Stimulated activated CD4-positive, alpha-beta T cell treated with anti-CD3 and anti-CD28 coated beads, Interleukin-12 subunit alpha, Interleukin-12 subunit beta, amount 100 ng/mL, for 24 hours (primary cell): ENCODE results near the gene ZPBP2.
A peak's percentile ranks its signal among the peaks of the same experiment; 100 is the strongest.
"Not testable (repeated sequence)": the region's sequence is repeated elsewhere in the genome, so short reads cannot be mapped to it uniquely, and the experiment has no call there.

Source experiments
- DNase-seq, 2 experiments: peaks; one replicate each; pipeline ENCODE4 v3.0.0-alpha.2; 2020; ENCODE audit warnings: low read depth in 2 of 2

The ZPBP2 gene

DNA sequence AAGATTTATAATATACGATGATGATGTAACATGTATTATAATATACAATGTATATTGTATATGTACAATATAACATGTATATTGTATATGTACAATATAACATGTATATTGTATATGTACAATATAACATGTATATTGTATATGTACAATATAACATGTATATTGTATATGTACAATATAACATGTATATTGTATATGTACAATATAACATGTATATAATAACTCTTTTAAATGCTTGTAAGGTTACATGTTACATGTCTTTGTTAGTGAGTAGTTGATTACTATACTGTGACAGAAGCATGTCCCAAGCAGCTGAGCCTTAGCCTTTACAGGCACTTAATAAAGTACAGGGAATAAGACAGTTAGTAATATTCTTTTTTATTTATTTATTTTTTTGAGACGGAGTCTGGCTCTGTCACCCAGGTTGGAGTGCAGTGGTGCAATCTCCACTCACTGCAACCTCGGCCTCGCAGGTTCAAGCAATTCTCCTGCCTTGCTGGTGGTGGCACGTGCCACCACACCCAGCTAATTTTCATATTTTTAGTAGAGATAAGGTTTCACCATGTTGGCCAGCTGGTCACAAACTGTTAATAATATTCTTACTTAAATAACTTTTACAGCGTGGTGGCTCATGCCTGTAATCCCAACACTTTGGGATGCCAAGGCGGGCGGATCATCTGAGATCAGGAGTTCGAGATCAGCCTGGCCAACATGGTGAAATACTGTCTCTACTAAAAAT lies 11.9 kb upstream of the ZPBP2 start:
- DNase-seq, result not testable (repeated sequence)

- DNase-seq, result no peak
Observed at GRCh38 chr17:39861235-39861634, 6.8 kb upstream of the ZPBP2 start.

DNA sequence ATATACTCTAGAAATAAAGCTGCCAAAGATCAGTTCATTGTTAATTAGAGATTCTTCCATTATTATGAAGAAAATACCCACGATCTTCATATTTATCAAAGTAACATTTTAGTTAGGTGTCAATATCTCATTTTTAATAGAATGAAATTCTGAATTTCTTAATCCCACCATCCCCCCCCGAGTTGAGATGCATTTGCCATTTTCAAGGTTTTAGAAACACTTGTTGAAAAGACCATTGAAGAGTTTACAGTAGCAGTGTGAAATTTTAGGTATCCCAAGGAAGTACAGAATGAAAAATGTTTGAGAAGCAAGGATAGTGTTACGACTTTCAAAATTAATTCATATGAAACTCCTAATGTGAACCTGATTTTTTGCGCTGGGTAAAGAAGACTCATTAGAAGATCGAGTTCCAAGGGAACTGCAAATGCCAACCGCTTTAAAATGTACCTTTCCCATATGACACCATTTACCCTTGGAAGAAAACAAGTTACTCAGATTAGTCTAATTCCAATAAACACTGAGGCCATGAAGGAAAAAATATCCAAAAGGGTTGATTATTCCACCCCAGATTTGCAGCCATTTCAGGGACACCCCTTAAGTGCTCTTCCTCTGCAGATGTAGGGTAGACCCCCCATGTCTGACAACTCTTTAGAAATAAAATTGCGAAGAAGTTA lies 4.6 kb upstream of the ZPBP2 start:
- DNase-seq, result no peak

DNA sequence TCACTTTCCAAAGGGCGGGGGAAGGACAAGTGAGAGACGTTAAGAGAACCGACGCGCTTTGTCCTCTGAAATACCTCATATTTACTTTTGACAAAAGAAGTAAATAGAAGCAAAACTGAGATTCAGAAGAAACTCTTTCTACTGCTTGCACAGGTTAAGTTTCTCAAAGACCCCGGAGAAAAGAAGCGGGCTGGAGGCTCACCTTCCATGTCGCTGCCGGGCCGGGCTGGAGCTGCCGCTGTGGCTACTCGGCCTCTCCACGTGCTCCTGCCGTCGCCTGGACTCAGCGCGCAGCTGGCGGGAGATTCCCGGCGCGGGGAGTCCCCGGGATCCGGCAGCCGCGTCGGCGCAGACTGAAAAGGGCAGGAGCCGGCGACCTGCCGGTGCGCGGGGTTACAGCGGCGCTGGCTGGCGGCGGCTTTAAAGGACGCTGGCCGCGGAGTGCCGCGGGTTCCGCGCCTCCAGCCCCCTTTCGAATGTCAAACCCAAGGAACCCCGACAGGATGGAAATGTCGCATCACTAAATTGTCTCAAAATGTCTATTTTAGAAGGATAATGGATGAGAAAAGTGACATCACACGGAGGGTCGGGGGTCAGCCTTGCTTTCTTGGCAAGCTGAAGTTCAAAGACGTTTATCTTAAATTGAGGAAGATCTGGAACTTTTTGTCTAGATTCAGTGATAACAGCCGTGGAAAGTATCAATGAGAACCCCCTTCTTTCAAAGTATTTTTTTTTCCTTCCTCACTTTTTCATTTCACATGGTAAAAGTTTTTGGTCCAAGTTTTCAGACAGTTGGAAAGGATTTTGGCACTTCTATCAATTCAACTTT lies 3.9 kb upstream of the ZPBP2 start, which contains the start of gene IKZF3:
TSS of gene IKZF3 (minus strand) at position 395 of the 829 bp plus-strand sequence. CDS start at position 209, 186 bp downstream.
- peak; percentile 76 to 78 for DNase-seq

DNA sequence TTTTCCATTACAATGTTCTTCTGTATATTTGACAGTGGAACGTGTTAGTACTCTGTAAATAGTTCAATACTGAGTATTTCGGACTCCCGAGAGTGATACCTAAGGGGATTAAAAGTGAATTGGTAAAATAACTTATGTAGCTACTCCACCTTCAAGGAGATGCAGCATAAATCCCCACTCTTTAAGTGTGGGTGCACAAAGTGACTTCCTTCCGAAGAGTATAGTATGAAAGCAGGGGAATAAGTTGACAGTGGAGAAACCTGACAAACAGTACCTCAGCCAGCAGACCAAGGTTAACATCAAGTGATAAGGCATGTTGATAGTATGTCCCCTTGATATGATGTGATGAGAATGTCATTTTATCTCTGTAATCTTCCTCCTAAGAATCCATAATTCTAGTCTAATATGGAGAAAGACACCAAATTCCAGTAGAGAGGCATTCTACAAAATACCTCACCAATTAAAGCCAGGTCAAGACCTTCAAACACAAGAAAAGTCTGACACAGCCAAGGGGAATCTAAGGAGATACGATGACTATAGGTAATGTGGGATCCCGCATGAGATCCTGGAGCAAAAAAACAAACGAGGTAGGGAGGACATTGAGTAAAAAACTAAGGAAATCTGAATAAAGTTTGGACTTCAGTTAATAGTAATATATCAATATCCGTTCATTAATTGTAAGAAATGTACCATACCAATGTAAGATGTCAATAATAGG lies 1.8 kb upstream of the ZPBP2 start:
- no peak for DNase-seq

- DNase-seq, result peak; percentile 32 to 58
Observed at GRCh38 chr17:39867084-39867879, 720 bp upstream of the ZPBP2 start.

DNA sequence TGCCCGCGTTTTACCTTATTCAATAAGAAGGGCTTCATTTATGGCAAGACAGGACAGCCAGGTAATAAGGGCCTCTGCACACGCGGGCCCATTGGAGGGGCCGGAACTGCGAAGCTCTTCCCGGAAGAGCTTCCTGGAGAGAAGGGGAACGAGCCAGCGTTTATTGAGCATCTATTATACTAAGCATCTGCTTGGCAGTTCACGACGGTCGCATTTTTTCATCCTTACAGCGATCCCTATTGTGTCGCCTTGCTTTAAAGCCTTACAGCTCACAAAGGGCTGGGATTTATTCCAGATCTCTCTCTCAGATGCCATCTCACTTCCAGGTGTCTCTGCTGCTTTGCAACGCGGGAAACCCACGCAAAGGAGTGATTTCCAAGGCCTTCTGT lies 546 bp downstream of the ZPBP2 start:
- no peak for DNase-seq

DNA sequence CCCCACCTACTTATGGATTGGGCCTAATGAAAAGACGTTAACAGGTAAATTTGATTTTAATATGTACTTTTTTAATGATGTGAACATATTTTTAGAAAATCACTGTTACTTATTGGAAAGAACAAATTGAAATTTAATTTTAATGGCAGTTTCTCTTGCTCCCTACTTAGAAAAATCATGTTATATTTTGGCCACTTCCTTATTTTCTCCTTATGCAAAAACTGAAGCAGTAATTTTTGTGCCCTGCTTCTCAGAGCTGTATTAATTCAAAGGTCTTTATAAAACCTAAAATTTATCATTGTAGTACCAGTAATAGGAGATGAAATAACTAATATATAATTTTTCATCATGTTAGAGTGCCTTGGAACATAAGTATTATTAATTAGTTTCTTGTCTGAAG lies 2.8 kb downstream of the ZPBP2 start:
- no peak for DNase-seq

DNA sequence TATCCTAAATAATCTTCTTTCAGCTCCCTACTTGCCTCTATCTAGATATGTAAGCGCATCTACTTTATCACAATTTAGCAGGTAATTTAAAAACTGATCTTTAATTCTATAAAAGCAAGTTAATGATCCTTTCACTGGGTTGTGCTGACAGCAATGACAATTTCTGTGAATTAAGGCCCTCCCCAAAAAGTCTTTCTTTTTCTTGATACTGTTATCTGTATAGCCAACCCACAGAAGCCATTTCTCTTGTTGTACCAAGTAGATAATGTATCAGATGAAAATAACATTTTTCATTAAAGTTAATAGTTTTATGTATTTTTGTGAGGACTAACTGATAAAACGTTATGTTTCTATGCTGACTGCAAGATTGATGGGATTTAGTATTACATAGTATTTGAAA lies 3.8 kb downstream of the ZPBP2 start:
- no peak for DNase-seq

GRCh38 chr17:39872751-39873150 lies 4.7 kb downstream of the ZPBP2 start:
- DNase-seq, result no peak

GRCh38 chr17:39886102-39886501 lies 18.1 kb downstream of the ZPBP2 start:
- not testable (repeated sequence) for DNase-seq

DNA sequence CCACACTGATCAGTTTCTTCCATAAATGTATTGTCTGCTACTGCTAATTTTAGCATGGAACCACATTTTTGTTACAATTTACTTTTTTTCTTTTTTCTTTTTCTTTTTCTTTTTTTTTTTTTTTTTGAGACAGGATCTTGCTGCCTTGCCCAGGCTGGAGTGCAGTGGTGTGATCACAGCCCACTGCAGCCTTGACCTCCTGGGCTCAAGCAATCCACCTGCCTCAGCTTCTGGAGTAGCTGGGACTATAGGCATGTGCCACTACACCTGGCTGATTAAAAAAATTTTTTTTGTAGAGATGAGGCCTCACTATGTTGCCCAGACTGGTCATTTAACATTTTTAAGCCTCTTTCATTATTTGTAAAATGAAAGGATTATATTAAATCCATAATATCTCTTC lies 19.1 kb downstream of the ZPBP2 start:
- no peak for DNase-seq

DNA sequence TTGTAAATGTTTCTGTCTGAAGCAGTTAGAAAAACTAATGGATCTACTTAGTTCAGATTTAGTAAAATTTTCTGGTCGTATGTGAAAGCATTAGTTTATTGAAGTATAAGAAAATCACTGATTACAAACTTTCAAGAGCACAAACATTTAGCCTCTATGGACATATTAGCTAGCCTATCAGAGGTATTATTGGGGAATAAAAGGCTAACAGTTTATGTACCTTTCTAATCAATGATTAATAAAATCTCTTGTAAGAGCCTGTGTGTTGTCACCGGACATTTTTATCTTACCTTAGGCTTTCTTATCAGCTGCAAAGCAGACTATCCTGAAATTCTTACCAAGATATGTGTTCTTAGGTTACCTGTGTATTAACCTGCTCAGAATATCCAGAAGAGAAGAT lies 21.2 kb downstream of the ZPBP2 start:
- DNase-seq, result no peak

- no peak for DNase-seq
Observed at GRCh38 chr17:39894681-39895376, 26.8 kb downstream of the ZPBP2 start.

DNA sequence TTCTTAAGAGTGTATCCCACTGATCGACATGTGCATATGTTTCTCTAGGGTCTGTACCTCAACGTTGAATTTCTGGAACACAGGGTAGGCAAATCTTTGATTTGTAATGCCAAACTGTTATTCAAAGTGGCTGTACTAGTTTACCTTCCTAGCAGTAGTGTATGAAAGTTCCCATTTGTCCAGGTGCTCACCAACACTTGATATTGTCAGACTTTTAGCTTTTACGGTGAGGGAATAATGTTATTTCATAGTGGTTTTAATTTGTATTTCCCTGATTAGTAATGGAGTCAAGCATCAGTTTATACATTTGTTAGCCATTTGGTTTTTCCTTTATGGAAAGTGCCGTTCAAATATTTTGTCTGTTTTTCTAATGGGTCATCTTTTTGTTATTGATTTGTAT lies 30.1 kb downstream of the ZPBP2 start:
- DNase-seq, result no peak

DNA sequence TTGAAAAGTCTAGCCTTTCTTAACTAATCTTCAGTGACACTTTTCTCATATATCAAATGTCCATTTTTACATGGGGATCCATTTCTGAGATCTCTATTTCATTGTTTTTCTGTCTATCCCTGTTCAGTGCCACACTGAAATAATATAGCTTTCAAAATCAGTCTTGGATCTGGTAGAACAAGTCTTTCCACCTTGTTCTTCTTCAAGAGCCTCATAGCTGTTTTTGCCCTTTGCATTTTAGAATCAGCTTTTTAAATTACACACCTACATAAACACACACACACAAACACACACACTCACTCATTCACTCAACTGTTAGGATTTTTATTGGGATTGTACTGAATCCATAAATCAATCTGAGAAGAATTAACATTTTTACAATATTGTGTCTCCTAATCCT lies 31.2 kb downstream of the ZPBP2 start:
- no peak for DNase-seq

DNA sequence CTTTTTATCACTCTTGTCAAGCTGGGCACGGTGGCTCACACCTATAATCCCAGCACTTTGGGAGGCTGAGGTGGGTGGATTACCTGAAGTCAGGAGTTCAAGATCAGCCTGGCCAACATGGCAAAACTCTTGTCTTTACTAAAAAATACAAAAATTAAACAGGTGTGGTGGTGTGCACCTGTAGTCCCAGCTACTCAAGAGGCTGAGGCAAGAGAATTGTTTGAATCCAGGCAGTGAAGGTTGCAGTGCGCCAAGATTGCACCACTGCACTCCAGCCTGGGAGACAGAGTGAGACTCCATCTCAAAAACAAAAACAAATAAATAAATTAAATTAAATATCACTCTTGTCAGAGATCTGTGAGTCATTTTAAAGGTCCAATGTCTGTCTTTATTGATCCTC lies 34.0 kb downstream of the ZPBP2 start:
- not testable (repeated sequence) for DNase-seq

- no peak for DNase-seq
Observed at GRCh38 chr17:39903158-39903884, 35.3 kb downstream of the ZPBP2 start.

DNA sequence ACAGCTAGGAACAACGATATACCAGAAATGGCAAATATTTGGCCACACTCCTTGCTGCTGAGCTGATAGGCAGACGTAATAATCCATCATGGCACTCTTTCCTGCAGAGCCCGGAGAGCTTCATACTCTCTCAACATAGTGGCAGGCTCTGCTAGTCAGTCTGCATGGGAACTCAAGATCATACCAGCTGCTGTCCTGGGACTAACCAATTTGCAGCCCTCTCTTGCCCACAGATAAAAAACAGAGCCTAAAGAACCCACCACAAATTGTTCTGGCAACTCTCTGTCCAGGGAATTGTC lies 36.9 kb downstream of the ZPBP2 start:
- DNase-seq, result no peak

DNA sequence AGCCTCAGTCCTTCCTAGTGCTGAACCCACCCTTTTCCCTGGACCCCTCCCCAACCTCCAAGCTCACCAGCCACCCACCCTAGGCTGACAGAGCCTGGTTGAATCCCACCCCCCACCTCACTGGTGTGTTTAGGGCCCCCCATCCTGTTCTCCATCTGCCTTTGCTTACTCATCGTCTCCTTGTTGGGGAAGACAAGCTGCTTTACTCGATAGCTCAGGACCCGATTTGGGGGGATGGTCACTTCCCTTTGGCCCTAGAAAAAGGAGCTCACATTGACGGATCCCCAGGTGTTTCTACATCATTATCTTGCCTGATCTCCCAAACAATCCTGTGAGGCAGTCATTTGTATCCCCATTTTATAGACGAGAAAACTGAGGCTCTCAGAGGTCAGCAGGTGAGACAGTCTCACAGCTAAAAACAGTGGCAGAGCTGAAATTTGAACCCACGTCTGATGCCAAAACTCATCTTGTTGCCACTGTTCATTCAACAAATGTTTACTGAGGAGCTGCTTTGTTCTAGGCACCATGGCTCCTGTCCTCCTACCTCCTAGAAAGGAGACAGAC lies 40.9 kb downstream of the ZPBP2 start:
- DNase-seq, result no peak
